GM23248 (cell line): ENCODE results near the gene COL11A1.
"Not testable (repeated sequence)": the region's sequence is repeated elsewhere in the genome, so short reads cannot be mapped to it uniquely, and the experiment has no call there.

Experiments
- EZH2 ChIP-seq: fragments of 200-600 bp; sonication (generic); IDR thresholded peaks from 2 replicates; pipeline ENCODE4 v1.6.1; 2018; ENCODE audit warnings: antibody characterized with exemption, mild to moderate bottlenecking; ENCODE audit not compliant: insufficient read depth, poor library complexity, severe bottlenecking
- EZH2phosphoT487 ChIP-seq: fragments of 200-600 bp; sonication (generic); IDR thresholded peaks from 2 replicates; pipeline ENCODE4 v1.6.1; 2018; ENCODE audit warnings: antibody characterized with exemption, moderate library complexity, mild to moderate bottlenecking, low read depth; ENCODE audit not compliant: insufficient read depth

DNA sequence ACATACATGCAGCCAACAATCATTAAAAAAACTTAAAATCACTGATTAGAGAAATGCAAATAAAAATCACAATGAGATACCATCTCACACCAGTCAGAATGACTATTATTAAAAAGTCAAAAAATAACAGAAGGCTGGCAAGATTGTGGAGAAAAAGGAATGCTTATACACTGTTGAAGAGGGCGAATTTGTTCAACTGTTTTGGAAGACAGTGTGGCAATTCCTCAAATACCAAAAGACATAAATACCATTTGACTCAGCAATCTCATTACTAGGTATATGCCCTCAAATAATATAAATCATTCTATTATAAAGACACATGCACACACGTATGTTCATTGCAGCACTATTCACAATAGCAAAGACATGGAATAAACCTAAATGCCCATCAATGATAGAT, 19.9 kb upstream of the COL11A1 start:
- not testable (repeated sequence) for TF ChIP-seq EZH2phosphoT487, EZH2
